Measurements from ENCODE around the gene HNRNPR.
A peak's percentile ranks its signal among the peaks of the same experiment; 100 is the strongest.

HNRNPR gene

GRCh38 chr1:23369335-23370013 lies 25.4 kb upstream of the HNRNPR start, which contains the start of gene ZNF436:
ZNF436 (minus strand) TSS chr1:23369836; CDS start chr1:23368005, 1,831 bp downstream.
- Histone ChIP-seq H3K27me3 (ENCODE audit: insufficient read depth, low read length) (no peaks in the 10 kb centered on the region), H3K27ac (ENCODE audit: low read depth, low read length, poor library complexity, severe bottlenecking) (peak within 1 kb of the TSS; percentile 93), H3K36me3 (ENCODE audit: insufficient read depth, low read length) (peaks cover 15% of the 10 kb centered on the region), H3K4me1 (ENCODE audit: insufficient read depth, low read length, severe bottlenecking) (peaks cover 26% of the 10 kb centered on the region), H3K79me2 (ENCODE audit: insufficient read depth, low read length) (no peaks in the 10 kb centered on the region), H3F3A (ENCODE audit: insufficient read depth, low read length) (0 out of 2 replicates have a peak, but pooled peaks cover 6% of the 10 kb centered on the region), H2AFZ (ENCODE audit: low read length) (no peak within 1 kb of the TSS), H3K4me2 (ENCODE audit: low read length) (peak within 1 kb of the TSS; percentile 89), H4K20me1 (ENCODE audit: insufficient read depth, low read length) (no peaks in the 10 kb centered on the region), H3K9ac (ENCODE audit: low read length) (peak within 1 kb of the TSS; percentile 88), H3K4me3 (ENCODE audit: low read depth, low read length, poor library complexity, severe bottlenecking) (peak within 1 kb of the TSS; percentile 77), H3K9me2 (ENCODE audit: low read depth, low read length) (no peaks in the 10 kb centered on the region), H3K9me3 (ENCODE audit: low read length) (peaks cover 6% of the 10 kb centered on the region; the same call in 1 of the 2 replicates)
- no peak for TF ChIP-seq EZH2 (IDR thresholded peaks at IDR 0.05; ENCODE audit: borderline replicate concordance, low read length)
- TF ChIP-seq CTCF (IDR thresholded peaks at IDR 0.05; ENCODE audit: low read length) = no peak

- H3K9me3 ChIP-seq (ENCODE audit: low read length) = peaks cover 7% of the 10 kb centered on the region; the same call in 1 of the 2 replicates
- H3K36me3 ChIP-seq (ENCODE audit: insufficient read depth, low read length) = peaks cover 23% of the 10 kb centered on the region
- H3K4me2 ChIP-seq (ENCODE audit: low read length) = peak overlapping the region; percentile 89
- H3K4me1 ChIP-seq (ENCODE audit: insufficient read depth, low read length, severe bottlenecking) = peaks cover 24% of the 10 kb centered on the region
- H2AFZ ChIP-seq (ENCODE audit: low read length) = peak overlapping the region; percentile 89; the same call in 1 of the 2 replicates
- H3K9ac ChIP-seq (ENCODE audit: low read length) = peak overlapping the region; percentile 88
- H3K27me3 ChIP-seq (ENCODE audit: insufficient read depth, low read length) = no peaks in the 10 kb centered on the region
- no peaks in the 10 kb centered on the region for H4K20me1 ChIP-seq (ENCODE audit: insufficient read depth, low read length)
- peak overlapping the region; percentile 77 for H3K4me3 ChIP-seq (ENCODE audit: low read depth, low read length, poor library complexity, severe bottlenecking)
- peak; percentile 35; the same call in 1 of the 2 replicates for TF ChIP-seq CTCF (IDR thresholded peaks at IDR 0.05; ENCODE audit: low read length)
- TF ChIP-seq EZH2 (IDR thresholded peaks at IDR 0.05; ENCODE audit: borderline replicate concordance, low read length) = no peak
- peak overlapping the region; percentile 93 for H3K27ac ChIP-seq (ENCODE audit: low read depth, low read length, poor library complexity, severe bottlenecking)
- H3F3A ChIP-seq (ENCODE audit: insufficient read depth, low read length) = 0 out of 2 replicates have a peak, but pooled peaks cover 5% of the 10 kb centered on the region
- no peaks in the 10 kb centered on the region for H3K9me2 ChIP-seq (ENCODE audit: low read depth, low read length)
- no peaks in the 10 kb centered on the region for H3K79me2 ChIP-seq (ENCODE audit: insufficient read depth, low read length)
Measured at GRCh38 chr1:23368562-23369334, 24.7 kb upstream of the HNRNPR start.

- Histone ChIP-seq H3K79me2 (ENCODE audit: insufficient read depth, low read length) (no peaks in the 10 kb centered on the region), H3K27ac (ENCODE audit: low read depth, low read length, poor library complexity, severe bottlenecking) (peak overlapping the region; percentile 93), H2AFZ (ENCODE audit: low read length) (peak overlapping the region; percentile 89; the same call in 1 of the 2 replicates), H3K4me2 (ENCODE audit: low read length) (peak overlapping the region; percentile 89), H4K20me1 (ENCODE audit: insufficient read depth, low read length) (no peaks in the 10 kb centered on the region), H3K9me2 (ENCODE audit: low read depth, low read length) (no peaks in the 10 kb centered on the region), H3K9ac (ENCODE audit: low read length) (peak overlapping the region; percentile 88), H3F3A (ENCODE audit: insufficient read depth, low read length) (no peaks in the 10 kb centered on the region), H3K4me1 (ENCODE audit: insufficient read depth, low read length, severe bottlenecking) (peaks cover 24% of the 10 kb centered on the region), H3K4me3 (ENCODE audit: low read depth, low read length, poor library complexity, severe bottlenecking) (peak overlapping the region; percentile 77), H3K9me3 (ENCODE audit: low read length) (peaks cover 15% of the 10 kb centered on the region), H3K36me3 (ENCODE audit: insufficient read depth, low read length) (peaks cover 30% of the 10 kb centered on the region), H3K27me3 (ENCODE audit: insufficient read depth, low read length) (no peaks in the 10 kb centered on the region)
- no peak for TF ChIP-seq EZH2 (IDR thresholded peaks at IDR 0.05; ENCODE audit: borderline replicate concordance, low read length)
- TF ChIP-seq CTCF (IDR thresholded peaks at IDR 0.05; ENCODE audit: low read length) = no peak
Measured at GRCh38 chr1:23367791-23368561, 23.9 kb upstream of the HNRNPR start.
